ENCODE data around the gene MBP. TPM values are rescaled to one million over a fixed set of nuclear protein-coding genes. Genes with fewer than 3 reads are reported as not detected.

Gene MBP
- total and polyA plus RNA-seq, 2 experiments from 2014 or later = 18.4 to 22.9 TPM

DNA sequence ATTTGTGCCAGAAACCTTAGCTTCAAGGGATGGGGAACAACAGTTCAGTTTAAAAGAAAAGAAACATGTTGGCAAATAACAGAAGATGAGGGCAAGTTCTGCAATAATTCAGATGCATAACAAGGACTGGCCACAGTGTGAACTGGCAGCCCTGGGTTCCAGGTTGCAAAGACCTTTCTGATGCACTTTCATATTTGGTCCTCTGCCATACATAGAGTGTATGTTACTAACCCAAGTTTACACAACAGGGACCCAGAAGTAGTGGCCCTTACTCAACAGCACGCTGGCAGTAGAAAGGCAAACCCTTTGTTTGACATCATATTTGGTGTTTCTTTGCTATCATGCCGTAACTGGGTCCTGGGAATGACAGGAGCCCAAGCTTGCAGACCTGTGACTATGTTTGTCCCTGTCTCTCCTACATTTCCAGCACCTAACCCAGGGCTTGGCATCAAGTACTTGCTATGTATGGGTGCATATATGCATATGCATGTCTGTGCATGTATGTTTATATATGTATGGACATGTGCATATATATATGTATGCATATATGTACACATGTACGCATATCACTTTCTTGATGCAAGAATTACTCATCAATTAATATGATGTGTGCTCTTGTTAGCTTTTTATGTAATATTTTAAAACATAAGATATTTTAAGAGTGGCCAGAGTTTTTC lies 94.3 kb downstream of the MBP start (continued):
- TF ChIP-seq ZNF462 (CRISPR knock-in tag; IDR thresholded peaks at IDR 0.05) (no peak), CREB1 (CRISPR knock-in tag; IDR thresholded peaks at IDR 0.05; ENCODE audit: low read depth) (no peak), EZH2phosphoT487 (IDR thresholded peaks at IDR 0.05; ENCODE audit: unreplicated experiment) (no peak), JUNB (IDR thresholded peaks at IDR 0.05; ENCODE audit: unreplicated experiment) (no peak)

DNA sequence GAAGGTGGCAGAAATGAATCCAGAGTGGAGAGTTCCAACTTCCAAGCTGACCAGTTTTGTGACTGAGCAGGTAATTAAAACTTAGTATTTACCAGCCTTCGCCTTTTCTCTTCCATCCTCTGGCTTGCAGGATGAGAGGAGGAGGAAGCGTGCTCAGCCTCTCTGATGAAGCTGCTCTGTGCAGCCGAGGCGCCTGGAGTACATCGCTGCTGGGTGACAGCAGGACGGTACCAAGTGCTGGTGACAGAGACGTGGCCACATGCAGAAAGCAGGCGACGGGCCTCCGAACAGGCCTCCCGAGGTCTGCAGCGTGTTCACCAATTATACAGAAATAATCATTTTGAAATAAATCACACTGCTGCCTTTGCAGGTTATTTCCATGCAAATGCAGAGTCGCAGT lies 95.0 kb downstream of the MBP start:
- Histone ChIP-seq H4K20me1 (replicated peaks; ENCODE audit: insufficient read depth) (no peaks in the 10 kb centered on the region), H3F3A (replicated peaks; ENCODE audit: low read depth) (no peaks in the 10 kb centered on the region), H2AFZ (no peak overlapping the region), H3K79me2 (replicated peaks; ENCODE audit: insufficient read depth) (no peaks in the 10 kb centered on the region), H3K36me3 (ENCODE audit: insufficient read depth) (no peaks in the 10 kb centered on the region), H3K4me1 (ENCODE audit: insufficient read depth) (no peaks in the 10 kb centered on the region), H3K4me3 (no peak overlapping the region), H3K4me2 (no peak overlapping the region), H3K9me2 (ENCODE audit: insufficient read depth) (no peaks in the 10 kb centered on the region), H3K27me3 (ENCODE audit: insufficient read depth) (no peaks in the 10 kb centered on the region), H3K27ac (ENCODE audit: low read depth) (no peak overlapping the region)
- H3K27ac Mint-ChIP-seq = no peak overlapping the region
- no peak overlapping the region for H3K4me3 Mint-ChIP-seq
- peaks cover 2% of the 10 kb centered on the region; the same call in 1 of the 3 replicates for H3K9me3 Mint-ChIP-seq
- H3K36me3 Mint-ChIP-seq (ENCODE audit: low read depth) = peaks cover 3% of the 10 kb centered on the region; the same call in 1 of the 3 replicates
- DNase-seq (ENCODE audit: low spot score) (no peak), ATAC-seq (no peak)
- H3K27me3 Mint-ChIP-seq (ENCODE audit: insufficient read depth, low read depth, poor library complexity) = peaks cover 3% of the 10 kb centered on the region
- H3K4me1 Mint-ChIP-seq = no peaks in the 10 kb centered on the region
- no peak for TF ChIP-seq ZNF331 (CRISPR knock-in tag; IDR thresholded peaks at IDR 0.05; ENCODE audit: low read depth)
- TF ChIP-seq REST (IDR thresholded peaks at IDR 0.05; ENCODE audit: unreplicated experiment) = no peak

Data from GM23338 (cell line).